Prostate gland (tissue), 2 donors: ENCODE data around the gene TMA7B.

ENCODE experiments used
- CTCF ChIP-seq, 4 experiments: fragments of 200-600 bp in 2 of 4; fragments of 450-650 bp in 2 of 4; sonication (generic) in 2 of 4; IDR thresholded peaks; 1 replicate in 3 of 4; 2 replicates in 1 of 4; pipeline ENCODE4 v1.5.1; 2016 to 2019; ENCODE audit warnings: antibody characterized with exemption in 4 of 4, mild to moderate bottlenecking in 2 of 4, moderate library complexity in 2 of 4
- POLR2A ChIP-seq: fragments of 450-650 bp; IDR thresholded peaks from one replicate; pipeline ENCODE4 v1.6.1; 2016; ENCODE audit warnings: antibody characterized with exemption, mild to moderate bottlenecking

- TF ChIP-seq CTCF (IDR thresholded peaks at IDR 0.05) (no peak), POLR2A (no peak)
Measured at GRCh38 chr22:39925909-39926679, 34.1 kb upstream of the TMA7B start.
